H1 (cell line): Measurements from ENCODE around the gene NOLC1. TPM values are rescaled to one million over a fixed set of nuclear protein-coding genes. Genes with fewer than 3 reads are reported as not detected.

Experiments
- CTCF ChIA-PET: fragments of 300-600 bp; sonication (Branson Sonifier 250); formaldehyde crosslinking; loops from one replicate; lab custom pipeline; 2021; ENCODE audit not compliant: partially characterized antibody; lab: Charles Lee
- POLR2A ChIA-PET: fragments of 300-600 bp; sonication (Branson Sonifier 250); formaldehyde crosslinking; loops from one replicate; lab custom pipeline; 2021; ENCODE audit warnings: inconsistent platforms; ENCODE audit not compliant: partially characterized antibody; lab: Charles Lee
- DNase-seq, 2 experiments: peaks; one replicate each; pipeline versions ENCODE4 v3.0.0 to v3.0.0-alpha.2; 2010 to 2022; ENCODE audit warnings: low spot score in 2 of 2, low read depth in 1 of 2, mixed read lengths in 1 of 2
- FAIRE-seq: peaks from 2 replicates; lab custom pipeline; 2011; peaks lifted over from hg19 to GRCh38; lab: Jason Lieb, UNC
- H2AFZ ChIP-seq: 2 replicates; pipeline ENCODE4 v1.8.1; 2012; ENCODE audit warnings: low read length, inconsistent platforms
- H2AK5ac ChIP-seq: 2 replicates; pipeline ENCODE4 v1.6.1; 2013; ENCODE audit warnings: low read depth, low read length
- H2BK120ac ChIP-seq: replicated peaks from 2 replicates; pipeline ENCODE3; 2013; ENCODE audit warnings: low read depth, low read length, inconsistent platforms
- H2BK12ac ChIP-seq: 2 replicates; pipeline ENCODE4 v1.6.1; 2013; ENCODE audit warnings: low read depth, low read length
- H2BK15ac ChIP-seq: 2 replicates; pipeline ENCODE4 v1.6.1; 2013; ENCODE audit warnings: low read length
- H2BK20ac ChIP-seq: 2 replicates; pipeline ENCODE4 v1.6.1; 2013; ENCODE audit warnings: low read length
- H2BK5ac ChIP-seq: 2 replicates; pipeline ENCODE4 v1.6.1; 2013; ENCODE audit warnings: low read depth, low read length
- H3K14ac ChIP-seq: 2 replicates; pipeline ENCODE4 v1.6.1; 2013; ENCODE audit warnings: inconsistent platforms; ENCODE audit not compliant: insufficient read length
- H3K18ac ChIP-seq: 2 replicates; pipeline ENCODE4 v1.6.1; 2013; ENCODE audit warnings: low read length; ENCODE audit errors: extremely low read depth
- H3K23ac ChIP-seq: 2 replicates; pipeline ENCODE4 v1.6.1; 2013; ENCODE audit warnings: inconsistent platforms; ENCODE audit not compliant: insufficient read length
- H3K23me2 ChIP-seq: 2 replicates; pipeline ENCODE4 v1.6.1; 2013; ENCODE audit warnings: low read depth, low read length
- H3K27ac ChIP-seq: 2 replicates; pipeline ENCODE4 v1.6.1; 2011; ENCODE audit warnings: low read depth, low read length, inconsistent platforms
- H3K27me3 ChIP-seq, 4 experiments: replicated peaks in 1 of 4; 1 replicate in 1 of 4; 2 replicates in 3 of 4; pipeline versions ENCODE4 v1.6.1 to v1.8.1; 2011 to 2013; ENCODE audit warnings: low read length in 3 of 4, mild to moderate bottlenecking in 3 of 4, inconsistent platforms in 2 of 4, mixed read lengths in 2 of 4, moderate library complexity in 1 of 4; ENCODE audit not compliant: control insufficient read depth in 3 of 4, insufficient read depth in 3 of 4; ENCODE audit errors: extremely low read depth in 1 of 4
- H3K36me3 ChIP-seq, 4 experiments: 2 replicates each; pipeline versions ENCODE4 v1.6.1 to v1.8.1; 2011 to 2013; ENCODE audit warnings: mild to moderate bottlenecking in 4 of 4, low read length in 3 of 4, moderate library complexity in 2 of 4, control low read depth in 1 of 4, inconsistent platforms in 1 of 4; ENCODE audit not compliant: insufficient read depth in 4 of 4, control insufficient read depth in 2 of 4
- H3K4ac ChIP-seq: replicated peaks from 2 replicates; pipeline ENCODE3; 2013; ENCODE audit warnings: low read length, low read depth, mixed read lengths, inconsistent platforms; ENCODE audit not compliant: insufficient read length
- H3K4me1 ChIP-seq, 4 experiments: replicated peaks in 1 of 4; 1 replicate in 1 of 4; 2 replicates in 3 of 4; pipeline versions ENCODE4 v1.6.1 to v1.8.1; 2011 to 2013; ENCODE audit warnings: low read length in 3 of 4, inconsistent platforms in 2 of 4, mixed read lengths in 1 of 4; ENCODE audit not compliant: insufficient read depth in 4 of 4, control insufficient read depth in 3 of 4
- H3K4me2 ChIP-seq, 2 experiments: 2 replicates each; pipeline versions ENCODE4 v1.6.1 to v1.8.1; 2011 to 2013; ENCODE audit warnings: low read depth in 2 of 2, low read length in 2 of 2, control low read depth in 1 of 2, inconsistent platforms in 1 of 2, mild to moderate bottlenecking in 1 of 2; ENCODE audit not compliant: insufficient read depth in 1 of 2
- H3K4me3 ChIP-seq, 4 experiments: fragments of 200-600, 300-600 bp in 1 of 4; sonication (generic), shearing (Covaris generic), sonication (Bioruptor Twin) in 1 of 4; 2 replicates each; pipeline versions ENCODE4 v1.5.1 to v1.8.1; 2011 to 2016; ENCODE audit warnings: low read length in 4 of 4, low read depth in 3 of 4, control low read depth in 2 of 4, inconsistent platforms in 2 of 4, mild to moderate bottlenecking in 2 of 4, mixed read lengths in 1 of 4, moderate library complexity in 1 of 4; ENCODE audit not compliant: insufficient read depth in 2 of 4; ENCODE audit errors: extremely low read depth in 1 of 4
- H3K56ac ChIP-seq: replicated peaks from 2 replicates; pipeline ENCODE3; 2013; ENCODE audit warnings: low read depth, mild to moderate bottlenecking, mixed read lengths, low read length, inconsistent platforms; ENCODE audit not compliant: insufficient read length
- H3K79me1 ChIP-seq: 2 replicates; pipeline ENCODE4 v1.6.1; 2013; ENCODE audit warnings: low read depth, low read length, control low read depth
- H3K79me2 ChIP-seq, 2 experiments: 2 replicates each; pipeline versions ENCODE4 v1.6.1 to v1.8.1; 2012 to 2013; ENCODE audit warnings: low read length in 2 of 2, mild to moderate bottlenecking in 2 of 2, inconsistent platforms in 1 of 2; ENCODE audit not compliant: insufficient read depth in 2 of 2, control insufficient read depth in 1 of 2
- H3K9ac ChIP-seq, 4 experiments: replicated peaks in 1 of 4; 1 replicate in 1 of 4; 2 replicates in 3 of 4; pipeline versions ENCODE4 v1.6.1 to v1.8.1; 2011 to 2013; ENCODE audit warnings: low read depth in 3 of 4, low read length in 3 of 4, control low read depth in 2 of 4, mild to moderate bottlenecking in 2 of 4, moderate library complexity in 2 of 4, inconsistent platforms in 1 of 4; ENCODE audit errors: extremely low read depth in 1 of 4
- H3K9me3 ChIP-seq, 2 experiments: 2 replicates each; pipeline versions ENCODE4 v1.6.1 to v1.8.1; 2012 to 2013; ENCODE audit warnings: mild to moderate bottlenecking in 2 of 2, moderate library complexity in 2 of 2, control low read depth in 1 of 2, inconsistent platforms in 1 of 2, low read depth in 1 of 2, low read length in 1 of 2, mixed read lengths in 1 of 2; ENCODE audit not compliant: insufficient read depth in 2 of 2
- H4K20me1 ChIP-seq, 2 experiments: replicated peaks in 1 of 2; 2 replicates each; pipeline versions ENCODE3 to v1.8.1; 2011 to 2013; ENCODE audit warnings: inconsistent platforms in 2 of 2, low read length in 2 of 2, mild to moderate bottlenecking in 1 of 2; ENCODE audit not compliant: insufficient read depth in 2 of 2, control insufficient read depth in 1 of 2
- H4K5ac ChIP-seq: 2 replicates; pipeline ENCODE4 v1.6.1; 2013; ENCODE audit warnings: low read length, low read depth, mixed read lengths, inconsistent platforms; ENCODE audit not compliant: insufficient read length
- H4K8ac ChIP-seq: 2 replicates; pipeline ENCODE4 v1.8.0; 2013; ENCODE audit warnings: mild to moderate bottlenecking, moderate library complexity, low read length, inconsistent platforms; ENCODE audit not compliant: insufficient read depth; ENCODE audit errors: extremely low read depth
- H4K91ac ChIP-seq: replicated peaks from 2 replicates; pipeline ENCODE3; 2013; ENCODE audit warnings: low read length, mixed read lengths, inconsistent platforms; ENCODE audit not compliant: insufficient read length
- CTBP2 ChIP-seq: IDR thresholded peaks from 2 replicates; pipeline ENCODE4 v1.7.0; 2011; ENCODE audit warnings: borderline replicate concordance, mild to moderate bottlenecking, moderate library complexity, mixed read lengths, low read length; ENCODE audit not compliant: insufficient read depth, insufficient read length
- CTCF ChIP-seq, 3 experiments: IDR thresholded peaks; 1 replicate in 2 of 3; 2 replicates in 1 of 3; pipeline versions ENCODE4 v1.5.1 to v1.6.1; 2011; ENCODE audit warnings: low read length in 3 of 3, mild to moderate bottlenecking in 3 of 3, inconsistent platforms in 2 of 3, low read depth in 1 of 3, moderate library complexity in 1 of 3; ENCODE audit not compliant: insufficient read depth in 1 of 3; ENCODE audit errors: control extremely low read depth in 1 of 3
- EP300 ChIP-seq, 2 experiments: IDR thresholded peaks; 1 replicate in 1 of 2; 2 replicates in 1 of 2; pipeline ENCODE4 v1.6.1; 2011 to 2012; ENCODE audit warnings: low read depth in 2 of 2, low read length in 2 of 2, mild to moderate bottlenecking in 2 of 2, borderline replicate concordance in 1 of 2, inconsistent platforms in 1 of 2, moderate library complexity in 1 of 2
- FOSL1 ChIP-seq: IDR thresholded peaks from 2 replicates; pipeline ENCODE4 v1.6.1; 2011; ENCODE audit warnings: mild to moderate bottlenecking, low read depth, low read length, moderate library complexity; ENCODE audit not compliant: insufficient read depth
- HDAC2 ChIP-seq, 2 experiments: fragments of 300-600 bp in 1 of 2; sonication (generic) in 1 of 2; IDR thresholded peaks; 2 replicates each; pipeline ENCODE4 v1.6.1; 2011 to 2012; ENCODE audit warnings: low read depth in 2 of 2, low read length in 2 of 2, mild to moderate bottlenecking in 2 of 2, moderate library complexity in 2 of 2, borderline replicate concordance in 1 of 2, inconsistent platforms in 1 of 2
- KDM4A ChIP-seq: IDR thresholded peaks from one replicate; pipeline ENCODE4 v1.7.1; 2012; ENCODE audit warnings: low read depth, mild to moderate bottlenecking, moderate library complexity, low read length, inconsistent platforms; ENCODE audit not compliant: severe bottlenecking
- POLR2AphosphoS5 ChIP-seq: IDR thresholded peaks from 2 replicates; pipeline ENCODE4 v1.6.1; 2011; ENCODE audit warnings: low read depth, low read length
- SP2 ChIP-seq: IDR thresholded peaks from 2 replicates; pipeline ENCODE4 v1.6.1; 2012; ENCODE audit warnings: mild to moderate bottlenecking, low read length, inconsistent platforms
- TBP ChIP-seq: IDR thresholded peaks from 2 replicates; pipeline ENCODE4 v1.6.1; 2011; ENCODE audit warnings: low read depth, low read length, improper control_type of control experiment
- whole genome bisulfite sequencing, 2 experiments: shearing (Covaris generic) in 1 of 2; methylation state at CpG; one replicate each; pipeline versions ENCODE4 v1.1.6 to v1.1.7; 2013 to 2015; ENCODE audit warnings: low lambda C conversion rate in 2 of 2, mixed read lengths in 2 of 2, inconsistent platforms in 1 of 2, low coverage in 1 of 2, missing lambda C conversion rate in 1 of 2; ENCODE audit not compliant: insufficient replicate concordance in 2 of 2, insufficient coverage in 1 of 2, insufficient read length in 1 of 2; ENCODE audit errors: extremely low coverage in 1 of 2, missing lambda C conversion rate in 1 of 2; 5-methylcytosine and 5-hydroxymethylcytosine counted together
- polyA plus RNA-seq, 7 experiments: library from polyadenylated mRNA; depleted of rRNA in 3 of 7; stranded (reverse) in 5 of 7; unstranded in 2 of 7; fragments of >200 nt in 5 of 7; fragments of 200-250 nt in 2 of 7; gene quantifications; 1 replicate in 5 of 7; 2 replicates in 1 of 7; 4 replicates in 1 of 7; pipeline versions ENCODE4 v1.2.1 to v1.2.3, GENCODE V29; 2011 to 2013; ENCODE audit warnings: missing spikeins in 2 of 7, mixed read lengths in 2 of 7
- total RNA-seq: library from RNA; stranded (reverse); fragmentation: NEBNext Ultra II Directional; extraction: Animal tissue kit (Norgen Biotek cat#: 25700); gene quantifications from 2 replicates; pipeline ENCODE4 v1.2.1, GENCODE V29; 2021

Gene NOLC1
- total and polyA plus RNA-seq, 2 of the 8 experiments (the other 6 are each of a cell fraction or from before 2014, with no cell fraction given): 86.3 to 191 TPM

- peaks cover 16 to 33% of the 10 kb centered on the region in 2 experiments for H3K79me2 ChIP-seq
- CTCF ChIA-PET: interaction anchor here (1.3 to 5.2 kb wide), 2 partner anchors 11 to 75 kb away, joined by 3 to 28 read pairs; no protein-coding TSS in a partner anchor
- no peak for FAIRE-seq
- no peak for TF ChIP-seq CTCF (IDR thresholded peaks at IDR 0.05; ENCODE audit: control extremely low read depth in 1 of 3, insufficient read depth in 1 of 3, low read depth in 1 of 3, low read length in 3 of 3)
- no peak for TF ChIP-seq SP2
- no peak for TF ChIP-seq POLR2AphosphoS5
- TF ChIP-seq HDAC2 (IDR thresholded peaks at IDR 0.05; ENCODE audit: borderline replicate concordance in 1 of 2, low read depth in 2 of 2, low read length in 2 of 2): no peak
- no peak for TF ChIP-seq CTBP2
- TF ChIP-seq KDM4A: no peak
- no peak for TF ChIP-seq TBP
- TF ChIP-seq FOSL1: no peak
- no peak for TF ChIP-seq EP300 (IDR thresholded peaks at IDR 0.05; ENCODE audit: borderline replicate concordance in 1 of 2, low read depth in 2 of 2, low read length in 2 of 2)
These were observed 6.9 kb downstream of the NOLC1 start for GRCh38 chr10:102159051-102159597.

More at GRCh38 chr10:102159051-102159597, 6.9 kb downstream of the NOLC1 start:
- Histone ChIP-seq H2AFZ (no peak overlapping the region), H3K56ac (no peak overlapping the region), H3K79me1 (peaks cover 9% of the 10 kb centered on the region), H2BK15ac (no peak overlapping the region), H3K9ac (no peak overlapping the region), H2BK20ac (no peak overlapping the region), H3K18ac (no peak overlapping the region), H3K23me2 (no peaks in the 10 kb centered on the region), H3K9me3 (no peaks in the 10 kb centered on the region), H3K36me3 (peaks cover 52 to 81% (median 69%) of the 10 kb centered on the region in 4 experiments), H3K27me3 (no peaks in the 10 kb centered on the region), H4K8ac (no peak overlapping the region), H3K23ac (no peak overlapping the region), H3K14ac (no peak overlapping the region), H2BK120ac (no peak overlapping the region), H3K4ac (no peak overlapping the region), H4K20me1 (peaks cover 12 to 17% of the 10 kb centered on the region in 2 experiments), H4K91ac (no peak overlapping the region), H4K5ac (no peak overlapping the region), H3K4me2 (no peak overlapping the region), H2BK12ac (no peak overlapping the region), H3K4me3 (no peak overlapping the region), H3K27ac (no peak overlapping the region), H2BK5ac (no peak overlapping the region), H2AK5ac (no peak overlapping the region), H3K4me1 (peaks cover 0 to 4% (median 0%) of the 10 kb centered on the region in 4 experiments; a peak in 1 of 7 replicates)
- no peak for DNase-seq
- WGBS, 2 experiments: 85% methylated on average over 4 of the region's 5 CpGs; no CpG with 5 or more reads in 1 of the 2 experiments
- POLR2A ChIA-PET: interaction anchor here (1.2 to 17.3 kb wide), 5 partner anchors 10 to 241 kb away, joined by 3 to 408 read pairs (median 4); partner anchors contain the start of gene NOLC1
